ENCODE measurements around the gene GBGT1.

GRCh38 chr9:133171161-133171961 lies 7.6 kb upstream of the GBGT1 start:
- no peak for TF ChIP-seq POLR2A (IDR thresholded peaks at IDR 0.05; ENCODE audit: low read depth, low read length)
- TF ChIP-seq POLR2AphosphoS5 (IDR thresholded peaks at IDR 0.05; ENCODE audit: low read depth, low read length) = no peak
